ENCODE measurements around the gene TFF3. TPM values are rescaled to one million over a fixed set of nuclear protein-coding genes. Genes with fewer than 3 reads are reported as not detected.

The TFF3 gene, protein sequence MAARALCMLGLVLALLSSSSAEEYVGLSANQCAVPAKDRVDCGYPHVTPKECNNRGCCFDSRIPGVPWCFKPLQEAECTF
- total RNA-seq, result 10 to 100 TPM in 1 of 4 donors, 1 to 10 TPM in 2, not detected in 1; 2.9 to 13.2 (median 4.6) TPM

DNA sequence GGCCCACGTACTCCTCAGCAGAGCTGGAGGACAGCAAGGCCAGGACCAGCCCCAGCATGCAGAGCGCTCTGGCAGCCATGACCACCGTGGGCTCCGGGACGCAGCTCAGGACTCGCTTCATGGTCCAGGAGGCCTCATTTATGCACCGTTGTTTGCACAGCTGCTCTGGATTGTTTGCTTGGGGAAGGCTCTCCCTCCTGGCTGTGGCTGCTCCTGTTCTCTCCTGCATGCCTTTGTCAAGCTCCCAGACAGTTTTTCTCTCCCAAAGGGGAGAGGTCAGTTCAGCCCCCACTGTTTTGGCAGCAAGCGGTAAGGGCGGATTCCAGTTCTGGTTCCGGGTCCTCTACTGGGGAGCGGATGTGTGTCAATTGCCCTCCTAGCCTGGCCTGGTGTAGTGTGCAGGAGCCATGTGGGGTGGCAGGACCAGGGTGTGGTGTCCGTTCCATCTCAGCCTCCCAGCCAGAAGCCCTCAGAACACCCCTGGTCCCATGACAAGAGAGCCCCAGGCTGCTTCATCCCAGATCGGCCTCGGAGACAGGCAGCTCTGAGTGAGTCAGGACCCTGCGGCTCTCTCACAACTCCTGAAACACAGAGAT is at the start of gene TFF3:
Gene TFF3, minus strand, starts transcription at position 114 of the 596 bp plus-strand sequence. Its CDS starts 35 bp downstream, at position 79.
- TF ChIP-seq, protein P1, sequence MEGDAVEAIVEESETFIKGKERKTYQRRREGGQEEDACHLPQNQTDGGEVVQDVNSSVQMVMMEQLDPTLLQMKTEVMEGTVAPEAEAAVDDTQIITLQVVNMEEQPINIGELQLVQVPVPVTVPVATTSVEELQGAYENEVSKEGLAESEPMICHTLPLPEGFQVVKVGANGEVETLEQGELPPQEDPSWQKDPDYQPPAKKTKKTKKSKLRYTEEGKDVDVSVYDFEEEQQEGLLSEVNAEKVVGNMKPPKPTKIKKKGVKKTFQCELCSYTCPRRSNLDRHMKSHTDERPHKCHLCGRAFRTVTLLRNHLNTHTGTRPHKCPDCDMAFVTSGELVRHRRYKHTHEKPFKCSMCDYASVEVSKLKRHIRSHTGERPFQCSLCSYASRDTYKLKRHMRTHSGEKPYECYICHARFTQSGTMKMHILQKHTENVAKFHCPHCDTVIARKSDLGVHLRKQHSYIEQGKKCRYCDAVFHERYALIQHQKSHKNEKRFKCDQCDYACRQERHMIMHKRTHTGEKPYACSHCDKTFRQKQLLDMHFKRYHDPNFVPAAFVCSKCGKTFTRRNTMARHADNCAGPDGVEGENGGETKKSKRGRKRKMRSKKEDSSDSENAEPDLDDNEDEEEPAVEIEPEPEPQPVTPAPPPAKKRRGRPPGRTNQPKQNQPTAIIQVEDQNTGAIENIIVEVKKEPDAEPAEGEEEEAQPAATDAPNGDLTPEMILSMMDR (IDR thresholded peaks at IDR 0.05; ENCODE audit: low read depth), result no peak

DNA sequence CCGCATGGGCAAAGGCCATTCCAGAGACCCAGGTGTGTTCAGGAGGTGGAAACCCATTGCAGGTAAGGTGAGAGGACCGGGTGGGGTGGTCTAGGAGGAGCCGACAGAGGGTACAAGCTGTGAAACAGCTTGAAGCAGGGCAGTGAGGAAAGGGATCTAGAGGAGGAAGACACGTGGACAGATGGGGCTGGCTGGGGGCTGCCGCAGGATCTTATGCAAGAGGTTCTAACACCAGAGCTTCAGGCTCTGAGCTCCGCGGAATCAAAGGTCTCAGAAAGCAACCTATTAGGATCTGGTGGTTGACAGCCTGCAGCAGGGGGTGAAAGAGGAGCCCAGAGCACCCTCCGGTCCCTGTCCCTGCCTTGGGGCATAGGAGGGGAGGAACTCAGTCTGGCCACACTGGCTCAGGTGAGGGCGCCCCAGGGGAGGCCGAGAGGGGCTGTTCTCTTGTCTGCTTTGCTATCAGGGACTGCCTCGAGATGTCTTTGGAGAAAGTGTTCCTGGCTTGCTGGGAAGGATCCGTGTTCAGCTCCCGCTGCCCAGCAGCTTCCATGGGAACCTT is 49.2 kb upstream of the TFF3 start:
- TF ChIP-seq, protein P1 (IDR thresholded peaks at IDR 0.05; ENCODE audit: low read depth), result no peak

DNA sequence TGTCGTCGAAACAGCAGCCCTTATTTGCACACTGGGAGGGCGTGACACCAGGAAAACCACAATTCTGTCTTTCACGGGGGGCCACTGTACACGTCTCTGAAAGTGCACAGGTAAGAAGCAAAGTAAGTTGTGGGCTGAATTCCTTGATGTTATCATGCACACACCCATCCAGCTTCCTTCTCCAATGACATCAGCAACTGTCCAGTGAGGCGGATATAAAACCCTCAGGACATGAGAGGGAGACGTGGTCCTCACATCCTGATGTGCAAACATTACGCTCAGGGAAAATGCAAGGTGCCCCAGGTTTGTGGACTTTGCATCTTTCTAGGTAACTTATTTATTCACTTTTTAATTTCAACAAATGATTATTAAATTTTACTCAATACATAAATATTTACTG is 48.1 kb upstream of the TFF3 start:
- TF ChIP-seq, protein P1 (IDR thresholded peaks at IDR 0.05; ENCODE audit: low read depth), result no peak

DNA sequence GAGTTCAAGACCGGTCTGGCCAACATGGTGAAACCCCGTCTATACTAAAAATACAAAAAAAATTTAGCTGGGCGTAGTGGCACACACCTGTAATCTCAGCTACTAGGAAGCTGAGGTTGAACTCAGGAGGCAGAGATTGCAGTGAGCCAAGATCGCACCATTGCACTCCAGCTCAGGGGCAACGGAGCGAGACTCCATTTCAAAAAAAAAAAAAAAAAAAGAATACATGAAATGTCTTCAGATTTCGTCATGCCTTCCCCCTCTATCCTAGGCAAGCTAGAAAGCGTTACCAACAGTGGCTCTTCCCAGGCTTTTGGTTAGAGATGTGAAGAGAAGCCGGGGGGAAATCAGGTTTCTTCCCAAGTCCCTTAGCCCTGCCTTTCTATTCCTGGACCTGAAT is 47.5 kb upstream of the TFF3 start:
- TF ChIP-seq, protein P1 (IDR thresholded peaks at IDR 0.05; ENCODE audit: low read depth), result no peak

DNA sequence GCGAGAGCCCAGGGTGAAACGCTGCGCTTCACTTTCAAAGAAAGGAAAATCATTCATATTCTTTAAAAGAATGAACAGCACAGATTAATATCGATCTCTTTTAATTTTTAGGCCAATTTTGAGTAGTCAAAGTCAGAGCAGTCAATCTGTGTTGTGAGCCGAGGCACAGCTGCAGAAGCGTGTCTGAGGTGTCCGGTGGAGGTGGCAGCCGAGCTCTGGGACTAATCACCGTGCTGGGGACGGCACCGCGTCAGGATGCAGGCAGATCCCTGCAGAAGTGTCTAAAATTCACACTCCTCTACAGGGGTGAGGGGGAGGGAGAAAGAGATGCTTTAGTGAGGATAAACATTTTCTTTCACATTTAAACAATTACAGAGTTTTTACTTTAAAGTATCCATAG is 47.0 kb upstream of the TFF3 start:
- TF ChIP-seq, protein P1 (IDR thresholded peaks at IDR 0.05; ENCODE audit: low read depth), result no peak

DNA sequence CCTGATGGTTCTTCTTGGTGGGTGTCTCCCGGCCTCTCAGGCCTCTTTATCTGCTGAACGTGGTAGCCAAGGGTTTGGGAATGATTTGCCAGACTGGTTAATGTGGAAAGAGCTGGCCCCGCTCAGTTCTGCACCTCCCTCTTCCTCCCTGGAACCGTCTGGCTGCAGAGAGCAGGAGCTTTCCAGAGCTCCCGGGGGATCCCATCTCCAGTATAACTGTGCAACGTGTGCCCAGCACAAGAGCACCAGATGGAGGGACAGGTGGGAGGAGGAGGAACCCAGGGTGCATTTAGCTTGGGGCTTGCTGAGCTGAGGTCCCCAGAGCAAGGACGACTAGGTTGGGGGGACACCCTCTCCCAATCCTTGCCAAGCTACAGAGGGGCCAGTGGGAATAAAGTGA is 46.1 kb upstream of the TFF3 start:
- TF ChIP-seq, protein P1 (IDR thresholded peaks at IDR 0.05; ENCODE audit: low read depth), result no peak

DNA sequence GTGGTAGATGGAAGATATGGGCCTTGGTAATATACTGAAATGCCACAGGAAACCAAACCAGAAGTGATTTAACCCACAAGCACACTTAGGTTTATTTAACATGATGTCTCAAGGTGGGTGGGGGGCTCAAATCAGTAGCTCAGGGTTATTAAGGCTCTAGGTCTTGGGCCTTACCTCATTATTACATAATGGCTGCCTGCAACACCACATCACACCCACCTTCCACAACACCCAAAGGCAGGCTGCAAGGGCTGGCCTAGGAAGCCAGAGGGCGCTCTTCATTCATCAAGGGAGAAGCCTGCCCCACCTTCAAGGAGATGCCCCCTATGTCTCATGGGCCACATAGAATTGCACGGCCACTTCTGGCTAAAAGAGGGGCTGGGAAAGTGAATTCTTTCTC is 45.1 kb upstream of the TFF3 start:
- TF ChIP-seq, protein P1 (IDR thresholded peaks at IDR 0.05; ENCODE audit: low read depth), result no peak
